ENCODE data around the gene LRRC4C.

LRRC4C gene

GRCh38 chr11:40407355-40407754, 1052.1 kb downstream of the LRRC4C start:
- Histone ChIP-seq H3K9ac (ENCODE audit: low read length) (no peak overlapping the region), H3K36me3 (ENCODE audit: control insufficient read depth, insufficient read depth, low read length) (no peaks in the 10 kb centered on the region), H3K4me3 (ENCODE audit: low read length) (no peak overlapping the region), H3K27me3 (ENCODE audit: control insufficient read depth, insufficient read depth, low read length) (no peaks in the 10 kb centered on the region), H3K27ac (ENCODE audit: low read depth, low read length) (no peak overlapping the region), H3K4me1 (ENCODE audit: control insufficient read depth, insufficient read depth, low read length) (no peaks in the 10 kb centered on the region)

- H3K27ac ChIP-seq (ENCODE audit: low read depth, low read length): no peak overlapping the region
- no peaks in the 10 kb centered on the region for H3K27me3 ChIP-seq (ENCODE audit: control insufficient read depth, insufficient read depth, low read length)
- no peak overlapping the region for H3K9ac ChIP-seq (ENCODE audit: low read length)
- no peak overlapping the region for H3K4me3 ChIP-seq (ENCODE audit: low read length)
- H3K4me1 ChIP-seq (ENCODE audit: control insufficient read depth, insufficient read depth, low read length): no peaks in the 10 kb centered on the region
- H3K36me3 ChIP-seq (ENCODE audit: control insufficient read depth, insufficient read depth, low read length): no peaks in the 10 kb centered on the region
Observed at GRCh38 chr11:40405614-40406013, 1053.8 kb downstream of the LRRC4C start.

GRCh38 chr11:40403321-40403720, 1056.1 kb downstream of the LRRC4C start:
- no peaks in the 10 kb centered on the region for H3K4me1 ChIP-seq (ENCODE audit: control insufficient read depth, insufficient read depth, low read length)

GRCh38 chr11:40401132-40401853, 1058.2 kb downstream of the LRRC4C start:
- H3K36me3 ChIP-seq (ENCODE audit: control insufficient read depth, insufficient read depth, low read length): no peaks in the 10 kb centered on the region
- H3K27me3 ChIP-seq (ENCODE audit: control insufficient read depth, insufficient read depth, low read length): no peaks in the 10 kb centered on the region
- H3K4me1 ChIP-seq (ENCODE audit: control insufficient read depth, insufficient read depth, low read length): no peaks in the 10 kb centered on the region
- no peak overlapping the region for H3K9ac ChIP-seq (ENCODE audit: low read length)
- no peak overlapping the region for H3K4me3 ChIP-seq (ENCODE audit: low read length)
- no peak overlapping the region for H3K27ac ChIP-seq (ENCODE audit: low read depth, low read length)

More at GRCh38 chr11:40403321-40403720, 1056.1 kb downstream of the LRRC4C start:
- H3K4me3 ChIP-seq (ENCODE audit: low read length): no peak overlapping the region
- no peaks in the 10 kb centered on the region for H3K27me3 ChIP-seq (ENCODE audit: control insufficient read depth, insufficient read depth, low read length)
- H3K36me3 ChIP-seq (ENCODE audit: control insufficient read depth, insufficient read depth, low read length): no peaks in the 10 kb centered on the region
- no peak overlapping the region for H3K9ac ChIP-seq (ENCODE audit: low read length)
- H3K27ac ChIP-seq (ENCODE audit: low read depth, low read length): no peak overlapping the region

- H3K9ac ChIP-seq (ENCODE audit: low read length): no peak overlapping the region
- H3K36me3 ChIP-seq (ENCODE audit: control insufficient read depth, insufficient read depth, low read length): no peaks in the 10 kb centered on the region
- H3K27ac ChIP-seq (ENCODE audit: low read depth, low read length): no peak overlapping the region
- H3K27me3 ChIP-seq (ENCODE audit: control insufficient read depth, insufficient read depth, low read length): no peaks in the 10 kb centered on the region
- H3K4me3 ChIP-seq (ENCODE audit: low read length): no peak overlapping the region
- no peaks in the 10 kb centered on the region for H3K4me1 ChIP-seq (ENCODE audit: control insufficient read depth, insufficient read depth, low read length)
Observed at GRCh38 chr11:40397141-40397540, 1062.3 kb downstream of the LRRC4C start.

- H3K36me3 ChIP-seq (ENCODE audit: control insufficient read depth, insufficient read depth, low read length): no peaks in the 10 kb centered on the region
- H3K27ac ChIP-seq (ENCODE audit: low read depth, low read length): no peak overlapping the region
- no peak overlapping the region for H3K4me3 ChIP-seq (ENCODE audit: low read length)
- H3K27me3 ChIP-seq (ENCODE audit: control insufficient read depth, insufficient read depth, low read length): no peaks in the 10 kb centered on the region
- H3K4me1 ChIP-seq (ENCODE audit: control insufficient read depth, insufficient read depth, low read length): no peaks in the 10 kb centered on the region
- H3K9ac ChIP-seq (ENCODE audit: low read length): no peak overlapping the region
Observed at GRCh38 chr11:40393511-40393910, 1065.9 kb downstream of the LRRC4C start.

GRCh38 chr11:40391679-40392078, 1067.8 kb downstream of the LRRC4C start:
- Histone ChIP-seq H3K4me1 (ENCODE audit: control insufficient read depth, insufficient read depth, low read length) (no peaks in the 10 kb centered on the region), H3K36me3 (ENCODE audit: control insufficient read depth, insufficient read depth, low read length) (no peaks in the 10 kb centered on the region), H3K27me3 (ENCODE audit: control insufficient read depth, insufficient read depth, low read length) (no peaks in the 10 kb centered on the region), H3K4me3 (ENCODE audit: low read length) (no peak overlapping the region), H3K9ac (ENCODE audit: low read length) (no peak overlapping the region), H3K27ac (ENCODE audit: low read depth, low read length) (no peak overlapping the region)

GRCh38 chr11:40388097-40388818, 1071.2 kb downstream of the LRRC4C start:
- Histone ChIP-seq H3K36me3 (ENCODE audit: control insufficient read depth, insufficient read depth, low read length) (no peaks in the 10 kb centered on the region), H3K9ac (ENCODE audit: low read length) (no peak overlapping the region), H3K4me1 (ENCODE audit: control insufficient read depth, insufficient read depth, low read length) (no peaks in the 10 kb centered on the region), H3K27ac (ENCODE audit: low read depth, low read length) (no peak overlapping the region), H3K27me3 (ENCODE audit: control insufficient read depth, insufficient read depth, low read length) (no peaks in the 10 kb centered on the region), H3K4me3 (ENCODE audit: low read length) (no peak overlapping the region)

GRCh38 chr11:40387240-40387980, 1072.0 kb downstream of the LRRC4C start:
- Histone ChIP-seq H3K36me3 (ENCODE audit: control insufficient read depth, insufficient read depth, low read length) (no peaks in the 10 kb centered on the region), H3K4me3 (ENCODE audit: low read length) (no peak overlapping the region), H3K27me3 (ENCODE audit: control insufficient read depth, insufficient read depth, low read length) (no peaks in the 10 kb centered on the region), H3K27ac (ENCODE audit: low read depth, low read length) (no peak overlapping the region), H3K9ac (ENCODE audit: low read length) (no peak overlapping the region), H3K4me1 (ENCODE audit: control insufficient read depth, insufficient read depth, low read length) (no peaks in the 10 kb centered on the region)

- no peaks in the 10 kb centered on the region for H3K27me3 ChIP-seq (ENCODE audit: control insufficient read depth, insufficient read depth, low read length)
- H3K4me1 ChIP-seq (ENCODE audit: control insufficient read depth, insufficient read depth, low read length): no peaks in the 10 kb centered on the region
- no peak overlapping the region for H3K9ac ChIP-seq (ENCODE audit: low read length)
- no peaks in the 10 kb centered on the region for H3K36me3 ChIP-seq (ENCODE audit: control insufficient read depth, insufficient read depth, low read length)
- no peak overlapping the region for H3K27ac ChIP-seq (ENCODE audit: low read depth, low read length)
- H3K4me3 ChIP-seq (ENCODE audit: low read length): no peak overlapping the region
Observed at GRCh38 chr11:40384991-40385390, 1074.5 kb downstream of the LRRC4C start.

- no peaks in the 10 kb centered on the region for H3K36me3 ChIP-seq (ENCODE audit: control insufficient read depth, insufficient read depth, low read length)
- no peaks in the 10 kb centered on the region for H3K4me1 ChIP-seq (ENCODE audit: control insufficient read depth, insufficient read depth, low read length)
- H3K27ac ChIP-seq (ENCODE audit: low read depth, low read length): no peak overlapping the region
- no peaks in the 10 kb centered on the region for H3K27me3 ChIP-seq (ENCODE audit: control insufficient read depth, insufficient read depth, low read length)
- H3K4me3 ChIP-seq (ENCODE audit: low read length): no peak overlapping the region
- H3K9ac ChIP-seq (ENCODE audit: low read length): no peak overlapping the region
Observed at GRCh38 chr11:40381481-40381880, 1078.0 kb downstream of the LRRC4C start.

GRCh38 chr11:40380835-40381234, 1078.6 kb downstream of the LRRC4C start:
- H3K9ac ChIP-seq (ENCODE audit: low read length): no peak overlapping the region
- H3K27me3 ChIP-seq (ENCODE audit: control insufficient read depth, insufficient read depth, low read length): no peaks in the 10 kb centered on the region
- no peaks in the 10 kb centered on the region for H3K36me3 ChIP-seq (ENCODE audit: control insufficient read depth, insufficient read depth, low read length)
- H3K4me1 ChIP-seq (ENCODE audit: control insufficient read depth, insufficient read depth, low read length): no peaks in the 10 kb centered on the region
- no peak overlapping the region for H3K4me3 ChIP-seq (ENCODE audit: low read length)
- H3K27ac ChIP-seq (ENCODE audit: low read depth, low read length): no peak overlapping the region
